Measurements from ENCODE around the gene ZMYND8.
"Not testable (repeated sequence)": the region's sequence is repeated elsewhere in the genome, so short reads cannot be mapped to it uniquely, and the experiment has no call there.

ZMYND8 gene

DNA sequence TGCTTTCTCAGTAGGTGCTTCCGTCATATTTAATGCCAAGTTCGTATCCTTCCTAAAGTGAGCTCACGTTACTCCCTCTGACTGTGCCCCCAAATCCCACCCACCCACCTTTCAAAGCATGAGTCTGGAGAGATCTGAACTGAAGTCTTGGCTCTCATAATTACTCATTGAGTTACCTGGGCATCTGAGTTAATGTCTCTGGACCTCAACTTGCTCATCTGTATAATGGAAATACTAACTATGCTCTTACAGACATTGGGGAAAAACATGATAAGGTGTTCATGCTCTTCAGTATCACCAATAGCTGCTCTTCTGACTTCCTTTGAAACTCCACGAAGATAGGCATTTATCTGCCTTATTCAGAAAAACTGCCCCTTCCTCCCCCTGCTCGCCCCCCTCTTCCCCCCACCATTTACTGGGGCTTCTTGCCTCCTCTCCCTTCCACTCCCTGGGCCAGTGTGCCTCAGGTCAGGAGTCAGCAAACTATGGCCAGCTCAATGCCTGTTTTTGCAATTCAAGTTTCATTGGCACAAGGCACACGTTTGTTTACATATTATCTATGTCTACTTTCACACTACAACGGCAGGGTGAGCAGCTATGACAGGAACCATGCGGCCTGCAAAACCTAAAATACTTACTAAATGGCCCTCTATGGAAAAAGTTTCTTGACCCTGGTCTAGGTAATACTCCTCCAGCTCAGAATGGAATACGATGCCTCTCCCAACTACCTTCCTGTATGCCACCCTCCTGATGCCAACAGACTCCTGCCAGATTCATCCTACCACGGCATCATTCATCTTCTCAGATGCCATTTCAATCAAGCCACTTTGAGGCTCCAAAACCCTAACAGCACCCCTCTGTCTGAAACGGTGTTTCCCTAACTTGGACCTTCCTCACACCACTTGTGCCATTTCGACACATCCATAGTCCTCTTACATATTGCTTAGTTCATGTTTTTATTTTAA, 138.7 kb downstream of the ZMYND8 start:
- no peak for DNase-seq

DNA sequence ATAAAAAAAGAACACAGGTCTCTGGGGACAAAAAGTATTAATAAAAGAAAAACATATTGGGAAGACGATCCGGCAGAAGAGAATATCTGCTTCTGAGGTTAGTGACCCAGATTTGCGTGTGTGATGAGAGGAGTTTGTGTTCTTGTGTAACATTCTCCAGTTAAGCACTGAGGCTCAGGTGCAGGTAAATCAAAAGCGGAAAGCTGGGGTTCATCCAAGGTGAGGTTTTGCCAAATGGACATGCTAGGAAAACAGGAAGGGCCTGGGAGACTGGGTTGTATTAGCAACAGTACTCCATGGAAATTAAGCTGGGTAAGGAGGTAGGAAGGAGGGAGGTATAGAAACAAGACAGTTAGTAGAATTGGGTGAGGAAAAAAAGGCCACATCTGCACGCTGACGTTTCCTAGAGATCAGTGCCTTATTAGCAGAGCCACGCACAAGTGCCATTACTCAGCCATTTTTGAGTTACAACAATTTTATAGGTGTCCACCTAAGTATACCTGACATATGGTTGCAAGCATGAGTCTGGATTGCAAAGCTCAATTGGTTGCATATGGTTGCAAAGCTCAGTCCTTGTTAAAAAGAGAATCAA, 139.6 kb downstream of the ZMYND8 start:
- no peak for DNase-seq

GRCh38 chr20:47215653-47216397, 140.7 kb downstream of the ZMYND8 start:
- DNase-seq: no peak

- no peak for DNase-seq
Observed at GRCh38 chr20:47213966-47214365, 142.5 kb downstream of the ZMYND8 start.

DNA sequence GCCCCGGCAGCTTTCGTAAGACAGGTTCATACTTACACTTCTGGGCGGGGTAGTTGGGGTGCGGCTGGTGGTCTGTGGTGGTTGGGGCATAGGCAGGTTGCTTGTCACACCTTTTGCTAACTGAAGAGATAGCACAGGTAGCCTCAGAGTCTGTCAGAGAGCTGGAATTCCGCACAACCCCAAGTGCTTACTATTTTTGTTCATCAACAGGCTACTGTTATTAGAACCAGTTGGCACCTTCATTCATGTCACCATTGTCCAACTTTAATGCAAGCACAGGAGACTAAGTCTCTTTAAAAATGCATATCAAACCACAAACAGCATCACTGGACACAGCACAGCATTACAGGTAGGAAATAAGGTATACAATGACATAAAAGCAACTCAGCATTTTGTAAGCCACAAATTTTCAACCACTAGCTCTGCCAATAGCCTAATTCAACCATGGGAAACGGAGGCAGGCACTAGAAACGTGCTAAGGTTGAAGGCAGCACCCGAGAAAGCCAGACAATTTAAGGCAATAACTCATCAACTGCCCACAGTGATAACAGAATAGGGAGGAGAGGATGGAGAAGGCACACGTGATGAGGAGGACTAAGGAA, 143.8 kb downstream of the ZMYND8 start:
- no peak for DNase-seq

DNA sequence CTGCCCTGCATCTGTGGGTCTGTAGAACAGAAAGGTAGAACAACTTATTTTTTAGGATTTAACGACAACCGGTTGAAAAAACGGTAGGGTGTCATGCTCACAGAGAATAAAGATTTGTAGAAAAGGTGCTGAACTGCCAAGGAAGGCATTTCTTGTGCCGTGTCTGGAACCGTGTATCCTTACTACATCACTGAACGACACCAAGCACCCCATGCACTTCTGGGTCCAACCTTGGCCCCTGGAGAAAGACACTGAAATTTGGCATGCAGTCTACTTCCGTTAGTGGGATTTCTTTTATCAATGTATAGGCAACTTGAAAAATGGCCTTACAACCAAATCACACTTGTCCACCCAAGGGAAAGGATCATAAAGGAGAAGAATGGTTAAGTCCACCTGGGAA, 145.5 kb downstream of the ZMYND8 start:
- DNase-seq: no peak

- no peak for DNase-seq
Observed at GRCh38 chr20:47210470-47210869, 146.0 kb downstream of the ZMYND8 start.

DNA sequence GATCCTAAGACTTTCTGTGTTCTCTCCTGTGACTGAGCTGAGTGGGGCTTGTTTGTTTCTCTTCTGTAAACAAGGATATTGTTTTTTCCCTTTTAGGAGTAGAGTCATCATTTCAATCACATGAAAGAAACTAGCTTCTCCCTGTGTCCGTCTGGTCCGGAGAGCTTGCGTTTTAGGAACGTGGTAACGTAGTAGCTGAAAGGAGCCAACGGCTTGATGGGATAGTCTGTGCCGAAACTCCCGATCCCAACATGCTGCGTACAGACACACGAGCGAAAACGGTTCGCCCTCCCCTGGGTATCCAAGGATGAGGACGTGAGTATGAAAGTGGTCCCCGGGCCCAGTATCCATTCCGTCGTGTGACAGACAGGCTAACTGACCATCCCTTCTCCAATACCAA, 146.5 kb downstream of the ZMYND8 start:
- no peak for DNase-seq

DNA sequence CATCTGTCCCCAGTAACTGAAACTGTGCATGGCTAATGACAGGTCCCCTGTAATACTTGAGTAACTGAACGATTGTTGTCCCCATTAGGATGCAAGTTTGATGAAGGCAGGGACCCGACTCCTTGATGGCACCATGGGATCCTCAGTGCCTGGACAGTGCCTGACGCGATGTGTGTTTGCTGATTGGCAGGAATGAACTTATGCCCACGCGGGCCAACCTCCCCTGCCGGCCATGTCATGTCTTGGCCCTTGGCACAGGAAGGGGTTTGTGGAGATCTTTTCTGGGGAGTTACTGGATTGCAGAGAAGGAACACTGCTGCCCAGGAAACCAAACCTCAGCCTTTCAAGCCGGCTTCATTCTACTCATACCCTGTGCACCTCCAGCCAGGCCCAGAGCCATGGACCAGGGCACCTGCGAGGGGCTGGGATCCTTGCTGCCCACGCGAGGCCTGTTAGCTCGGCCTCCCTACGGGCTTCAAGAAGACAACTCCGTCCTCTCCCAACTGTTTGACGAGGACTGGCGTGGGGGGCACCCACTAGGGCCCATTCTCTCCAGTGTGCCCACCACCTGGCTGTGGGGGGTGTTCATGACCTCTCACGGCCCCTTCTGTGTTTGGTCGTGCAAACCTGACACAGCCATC, 147.8 kb downstream of the ZMYND8 start:
- DNase-seq: no peak

DNA sequence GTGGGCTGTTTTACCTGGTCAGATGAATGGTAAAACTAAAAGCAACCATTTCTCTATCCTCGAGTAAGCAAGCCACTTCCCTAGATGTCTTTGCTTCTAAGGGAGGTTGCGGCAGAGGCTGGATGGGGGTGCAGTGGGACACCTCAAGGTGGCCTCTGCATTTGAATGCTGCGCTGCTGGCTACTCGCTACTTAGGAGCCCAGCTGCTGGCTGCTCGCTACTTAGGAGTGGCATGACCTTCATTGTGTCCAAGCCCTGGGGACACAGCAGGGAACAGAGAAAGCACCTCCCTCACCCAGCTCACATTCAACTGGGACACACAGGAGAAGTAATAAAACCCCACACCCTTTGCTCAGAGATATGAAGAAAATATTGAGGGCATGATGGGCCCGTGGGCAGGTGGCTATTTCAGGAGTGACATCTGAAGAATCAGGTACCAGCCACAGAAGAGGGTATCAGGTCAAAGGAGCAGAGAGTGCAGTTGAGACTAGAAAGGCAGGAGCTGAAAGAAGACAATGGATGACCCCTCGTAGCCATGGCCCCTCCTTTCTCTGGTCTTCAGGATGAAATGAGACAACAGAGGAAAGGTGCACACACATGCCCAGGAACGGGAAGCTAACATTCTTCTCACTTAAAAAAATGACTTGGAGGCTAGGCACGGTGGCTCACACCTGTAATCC, 149.4 kb downstream of the ZMYND8 start:
- DNase-seq: no peak

DNA sequence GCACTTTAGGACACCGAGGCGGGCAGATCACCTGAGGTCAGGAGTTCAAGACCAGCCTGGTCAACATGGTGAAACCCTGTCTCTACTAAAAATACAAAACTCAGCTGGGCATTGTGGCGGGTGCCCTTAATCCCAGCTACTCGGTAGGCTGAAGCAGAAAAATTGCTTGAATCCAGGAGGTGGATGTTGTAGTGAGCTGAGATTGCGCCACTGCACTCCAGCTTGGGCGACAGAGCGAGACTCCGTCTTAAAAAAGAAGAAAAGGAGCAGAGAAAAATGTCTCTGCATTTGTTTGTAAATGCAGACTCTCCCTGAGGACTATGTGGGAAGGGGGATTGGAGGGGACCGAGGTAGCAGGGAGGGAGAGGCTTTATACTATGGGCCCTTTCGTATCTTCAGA, 149.9 kb downstream of the ZMYND8 start:
- DNase-seq: not testable (repeated sequence)

DNA sequence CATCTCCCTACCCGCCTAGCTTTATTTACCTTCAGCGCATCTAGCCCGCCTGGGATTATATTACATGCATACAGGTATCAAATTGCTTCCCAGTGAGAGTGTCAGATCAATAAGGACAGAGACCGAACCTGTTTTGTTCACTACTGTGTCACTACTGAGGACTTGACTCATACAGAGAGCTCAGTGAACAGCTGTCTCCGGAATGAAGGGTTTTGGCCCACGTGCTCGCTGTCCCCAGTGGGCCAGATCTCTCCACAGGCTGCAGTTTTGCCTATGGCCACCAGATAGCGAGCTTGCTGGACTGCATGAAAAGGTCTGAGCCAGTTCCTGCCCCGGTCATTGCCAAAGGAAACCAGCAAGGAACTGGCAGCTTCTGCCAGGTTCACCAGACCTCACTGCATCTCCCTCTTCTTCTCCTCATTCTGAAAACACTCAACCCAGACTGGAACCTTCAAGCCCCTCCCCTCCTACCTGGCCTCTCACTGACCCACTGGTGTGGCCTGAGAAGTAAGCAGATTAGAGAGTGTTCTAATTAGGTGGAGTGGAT, 150.8 kb downstream of the ZMYND8 start:
- DNase-seq: no peak

DNA sequence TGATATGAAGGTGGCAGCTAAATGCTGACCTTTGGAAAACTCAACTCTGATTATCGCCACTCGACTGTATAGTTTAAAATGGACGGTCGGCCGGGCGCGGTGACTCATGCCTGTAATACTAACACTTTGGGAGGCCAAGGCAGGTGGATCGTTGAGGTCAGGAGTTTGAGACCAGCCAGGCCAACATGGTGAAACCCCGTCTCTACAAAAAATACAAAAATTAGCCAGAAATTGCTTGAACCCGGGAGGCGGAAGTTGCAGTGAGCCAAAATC, 151.7 kb downstream of the ZMYND8 start:
- DNase-seq: not testable (repeated sequence)

DNA sequence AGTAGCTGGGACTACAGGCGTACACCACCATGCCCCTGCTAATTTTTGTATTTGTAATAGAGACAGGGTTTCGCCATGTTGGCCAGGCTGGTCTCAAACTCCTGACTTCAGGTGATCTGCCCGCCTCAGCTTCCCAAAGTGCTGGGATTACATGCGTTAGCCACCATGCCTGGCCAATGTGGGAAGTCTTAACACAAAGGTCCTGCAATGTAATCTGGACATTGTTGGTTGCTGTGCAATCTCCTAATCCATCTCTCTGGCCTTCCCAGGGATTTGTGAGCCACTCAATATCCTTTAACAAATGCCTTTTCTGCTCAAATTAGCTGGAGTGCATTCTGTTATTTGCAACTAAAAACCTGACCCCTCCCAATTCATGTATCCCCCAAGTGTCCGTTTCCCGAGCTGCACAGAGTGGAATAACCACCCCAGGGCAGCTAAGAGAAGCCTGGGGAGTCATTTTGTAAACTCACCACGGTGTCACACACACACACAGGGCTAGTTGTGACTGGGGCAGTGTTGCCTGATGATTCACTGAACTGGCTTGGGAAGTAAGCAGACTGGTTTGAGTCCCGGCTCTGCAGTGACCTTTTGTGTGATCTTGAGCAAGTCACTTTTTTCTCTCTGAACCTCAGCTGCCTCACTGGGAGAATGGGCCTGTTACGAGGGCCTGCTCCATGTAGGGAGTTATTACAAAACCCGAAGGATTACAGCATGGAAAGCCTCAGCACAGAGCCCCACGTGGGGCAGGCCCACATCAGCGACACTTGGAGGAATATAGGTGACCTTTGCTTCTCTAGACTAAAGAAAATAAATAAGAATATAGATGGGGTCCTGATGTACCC, 152.3 kb downstream of the ZMYND8 start:
- no peak for DNase-seq

GRCh38 chr20:47202733-47203667, 153.5 kb downstream of the ZMYND8 start:
- no peak for DNase-seq

DNA sequence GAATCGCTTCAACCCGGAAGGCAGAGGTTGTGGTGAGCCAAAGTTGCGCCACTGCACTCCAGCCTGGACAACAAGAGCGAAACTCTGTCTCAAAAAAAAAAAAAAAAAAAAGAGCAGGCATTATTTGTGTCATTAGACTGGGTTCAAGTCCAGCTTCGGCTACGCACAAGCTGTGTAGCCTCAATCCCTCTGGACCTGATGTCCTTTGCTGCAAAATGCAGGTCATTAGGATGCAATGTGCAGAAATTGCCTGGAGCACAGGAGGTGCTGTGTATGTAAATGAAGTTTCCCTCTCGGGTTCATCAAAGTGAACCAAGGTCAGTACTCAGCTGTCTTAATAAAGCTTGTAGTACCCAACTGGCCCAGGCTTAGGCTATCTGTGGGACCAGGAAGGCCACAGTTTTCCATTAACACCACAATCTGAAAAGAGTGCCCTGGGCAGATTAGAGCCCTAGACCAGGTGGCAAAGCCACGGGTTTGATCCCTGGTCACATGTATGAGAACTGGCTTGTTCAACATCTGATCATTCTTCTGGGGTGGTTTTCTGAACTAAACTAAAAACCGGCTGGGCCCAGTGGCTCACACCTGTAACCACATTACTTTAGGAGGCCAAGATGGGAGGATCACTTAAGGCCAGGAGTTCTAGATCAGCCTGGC, 155.3 kb downstream of the ZMYND8 start:
- no peak for DNase-seq

- DNase-seq: no peak
Observed at GRCh38 chr20:47198996-47199552, 157.4 kb downstream of the ZMYND8 start.

DNA sequence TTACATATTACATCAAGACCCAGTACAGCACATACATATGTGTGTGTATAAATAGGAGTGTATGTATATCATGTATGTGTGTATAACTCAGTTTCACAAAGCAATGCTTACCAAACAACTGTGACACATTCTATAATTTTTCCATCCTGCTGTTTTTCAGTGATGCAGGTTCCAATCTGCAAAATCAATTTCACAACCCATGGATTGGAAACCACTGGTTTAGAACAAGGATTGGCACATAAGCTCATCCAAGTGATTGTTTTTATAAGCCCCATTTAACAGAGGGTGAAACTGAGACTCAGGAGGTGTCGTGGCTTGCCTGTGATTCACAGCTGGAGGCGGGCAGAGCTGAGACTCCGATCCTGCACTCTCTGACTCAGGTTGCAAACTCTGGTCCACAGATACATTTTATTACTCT, 158.2 kb downstream of the ZMYND8 start:
- no peak for DNase-seq
